ENCODE measurements around the gene LIF. TPM values are rescaled to one million over a fixed set of nuclear protein-coding genes. Genes with fewer than 3 reads are reported as not detected.

Gene LIF
- total RNA-seq, 1 experiment from 2014 or later: 75.4 TPM

GRCh38 chr22:30296324-30296723 lies 49.8 kb upstream of the LIF start:
- Histone ChIP-seq H3K4me3 (replicated peaks in 1 of 2; ENCODE audit: low read depth in 1 of 2, low read length in 2 of 2) (no peak overlapping the region), H3K27me3 (ENCODE audit: insufficient read depth, low read length) (no peaks in the 10 kb centered on the region), H4K20me1 (ENCODE audit: insufficient read depth) (no peaks in the 10 kb centered on the region), H3K4me2 (ENCODE audit: low read length) (no peak overlapping the region), H3K27ac (ENCODE audit: low read depth, low read length) (no peak overlapping the region), H3K9ac (ENCODE audit: low read length) (no peak overlapping the region), H3K9me2 (ENCODE audit: insufficient read depth) (no peaks in the 10 kb centered on the region), H3K9me3 (ENCODE audit: control insufficient read depth in 1 of 2, insufficient read depth in 1 of 2, low read depth in 1 of 2, low read length in 2 of 2) (no peaks in the 10 kb centered on the region), H3K79me2 (ENCODE audit: insufficient read depth, low read length) (no peaks in the 10 kb centered on the region), H3K36me3 (ENCODE audit: control insufficient read depth in 1 of 2, insufficient read depth in 2 of 2, low read length in 2 of 2) (peaks cover 2 to 4% of the 10 kb centered on the region in 2 experiments; a peak in 3 of 4 replicates), H3K4me1 (ENCODE audit: control insufficient read depth in 1 of 2, insufficient read depth in 2 of 2, low read length in 2 of 2) (peaks cover 18 to 22% of the 10 kb centered on the region in 2 experiments), H2AFZ (ENCODE audit: low read depth, low read length, poor library complexity, severe bottlenecking) (no peak overlapping the region)
- intact Hi-C loops (cut with micrococcal nuclease): no loop called here
- ATAC-seq: no peak
- DNase-seq (ENCODE audit: low read depth, low spot score): no peak
- CTCF ChIA-PET: interaction anchor here (1.1 kb wide), 1 partner anchor 30 kb away, joined by 3 read pairs; the partner anchor contains the start of gene TBC1D10A
- RAD21 ChIA-PET (ENCODE audit: low non-redundant PET in 1 of 2, low total read pairs in 2 of 2, uncharacterized antibody in 2 of 2, unreplicated experiment in 2 of 2): no interaction called here
- POLR2A ChIA-PET: no interaction called here
- no TSS peak for BruUV-seq (replicated peaks)
- TF ChIP-seq ZFX (IDR thresholded peaks at IDR 0.05) (no peak), YY1 (IDR thresholded peaks at IDR 0.05; ENCODE audit: extremely low read depth, insufficient replicate concordance, low read depth, low read length) (no peak), FOSL1 (IDR thresholded peaks at IDR 0.05; ENCODE audit: low read depth) (no peak), SIN3A (IDR thresholded peaks at IDR 0.05; ENCODE audit: low read depth) (no peak), CEBPB (IDR thresholded peaks at IDR 0.05; ENCODE audit: low read depth) (no peak)

GRCh38 chr22:30295576-30295975 lies 49.0 kb upstream of the LIF start:
- ATAC-seq (no peak), DNase-seq (ENCODE audit: low read depth, low spot score) (no peak)
- H2AFZ ChIP-seq (ENCODE audit: low read depth, low read length, poor library complexity, severe bottlenecking): no peak overlapping the region
- no TSS peak for BruUV-seq (replicated peaks)
- no peaks in the 10 kb centered on the region for H3K79me2 ChIP-seq (ENCODE audit: insufficient read depth, low read length)
- CTCF ChIA-PET: no interaction called here
- POLR2A ChIA-PET: no interaction called here
- H3K27ac ChIP-seq (ENCODE audit: low read depth, low read length): no peak overlapping the region
- RAD21 ChIA-PET (ENCODE audit: low non-redundant PET in 1 of 2, low total read pairs in 2 of 2, uncharacterized antibody in 2 of 2, unreplicated experiment in 2 of 2): no interaction called here
- TF ChIP-seq, protein P1, sequence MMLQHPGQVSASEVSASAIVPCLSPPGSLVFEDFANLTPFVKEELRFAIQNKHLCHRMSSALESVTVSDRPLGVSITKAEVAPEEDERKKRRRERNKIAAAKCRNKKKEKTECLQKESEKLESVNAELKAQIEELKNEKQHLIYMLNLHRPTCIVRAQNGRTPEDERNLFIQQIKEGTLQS (IDR thresholded peaks at IDR 0.05): no peak
- TF ChIP-seq YY1 (IDR thresholded peaks at IDR 0.05; ENCODE audit: extremely low read depth, insufficient replicate concordance, low read depth, low read length): no peak
- no peak for TF ChIP-seq CBX3 (IDR thresholded peaks at IDR 0.05; ENCODE audit: low read depth)
- TF ChIP-seq ZFX (IDR thresholded peaks at IDR 0.05): no peak
- TF ChIP-seq, protein P2, sequence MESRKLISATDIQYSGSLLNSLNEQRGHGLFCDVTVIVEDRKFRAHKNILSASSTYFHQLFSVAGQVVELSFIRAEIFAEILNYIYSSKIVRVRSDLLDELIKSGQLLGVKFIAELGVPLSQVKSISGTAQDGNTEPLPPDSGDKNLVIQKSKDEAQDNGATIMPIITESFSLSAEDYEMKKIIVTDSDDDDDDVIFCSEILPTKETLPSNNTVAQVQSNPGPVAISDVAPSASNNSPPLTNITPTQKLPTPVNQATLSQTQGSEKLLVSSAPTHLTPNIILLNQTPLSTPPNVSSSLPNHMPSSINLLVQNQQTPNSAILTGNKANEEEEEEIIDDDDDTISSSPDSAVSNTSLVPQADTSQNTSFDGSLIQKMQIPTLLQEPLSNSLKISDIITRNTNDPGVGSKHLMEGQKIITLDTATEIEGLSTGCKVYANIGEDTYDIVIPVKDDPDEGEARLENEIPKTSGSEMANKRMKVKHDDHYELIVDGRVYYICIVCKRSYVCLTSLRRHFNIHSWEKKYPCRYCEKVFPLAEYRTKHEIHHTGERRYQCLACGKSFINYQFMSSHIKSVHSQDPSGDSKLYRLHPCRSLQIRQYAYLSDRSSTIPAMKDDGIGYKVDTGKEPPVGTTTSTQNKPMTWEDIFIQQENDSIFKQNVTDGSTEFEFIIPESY (IDR thresholded peaks at IDR 0.05; ENCODE audit: extremely low read depth, insufficient replicate concordance, low read length): no peak
- TF ChIP-seq CEBPB (IDR thresholded peaks at IDR 0.05; ENCODE audit: low read depth): no peak
- no peak for TF ChIP-seq RAD21 (IDR thresholded peaks at IDR 0.05; ENCODE audit: low read depth)
- TF ChIP-seq REST (IDR thresholded peaks at IDR 0.05; ENCODE audit: low read depth): no peak
- TF ChIP-seq EGR1 (IDR thresholded peaks at IDR 0.05; ENCODE audit: low read depth): no peak
- no peak for TF ChIP-seq SP1 (IDR thresholded peaks at IDR 0.05; ENCODE audit: low read depth)
- TF ChIP-seq JUND (IDR thresholded peaks at IDR 0.05): no peak
- H3K9ac ChIP-seq (ENCODE audit: low read length): no peak overlapping the region
- no peaks in the 10 kb centered on the region for H3K9me2 ChIP-seq (ENCODE audit: insufficient read depth)
- no peak overlapping the region for H3K4me2 ChIP-seq (ENCODE audit: low read length)
- H3K27me3 ChIP-seq (ENCODE audit: insufficient read depth, low read length): no peaks in the 10 kb centered on the region
- H3K9me3 ChIP-seq (ENCODE audit: control insufficient read depth in 1 of 2, insufficient read depth in 1 of 2, low read depth in 1 of 2, low read length in 2 of 2): no peaks in the 10 kb centered on the region
- no peak overlapping the region for H3K4me3 ChIP-seq (replicated peaks in 1 of 2; ENCODE audit: low read depth in 1 of 2, low read length in 2 of 2)
- intact Hi-C loops (cut with micrococcal nuclease): no loop called here
- peaks cover 2 to 4% of the 10 kb centered on the region in 2 experiments; a peak in 3 of 4 replicates for H3K36me3 ChIP-seq (ENCODE audit: control insufficient read depth in 1 of 2, insufficient read depth in 2 of 2, low read length in 2 of 2)
- H3K4me1 ChIP-seq (ENCODE audit: control insufficient read depth in 1 of 2, insufficient read depth in 2 of 2, low read length in 2 of 2): peaks cover 23 to 25% of the 10 kb centered on the region in 2 experiments
- no peaks in the 10 kb centered on the region for H4K20me1 ChIP-seq (ENCODE audit: insufficient read depth)
